Smooth muscle cell (in vitro differentiated cells): Measurements from ENCODE around the gene KLK15. TPM values are rescaled to one million over a fixed set of nuclear protein-coding genes. Genes with fewer than 3 reads are reported as not detected.

ENCODE experiments used
- DNase-seq: peaks from one replicate; lab custom pipeline; 2025; ENCODE audit not compliant: unreplicated experiment; lab: John Stamatoyannopoulos, UW
- H2AFZ ChIP-seq: fragments of 200-600 bp; sonication (generic); 2 replicates; pipeline ENCODE4 v1.6.0; 2016; ENCODE audit warnings: antibody characterized with exemption, low read depth, mild to moderate bottlenecking
- H3F3A ChIP-seq: fragments of 200-600 bp; sonication (generic); 2 replicates; pipeline ENCODE4 v1.6.0; 2017; ENCODE audit warnings: antibody characterized with exemption, low read depth
- H3K27ac ChIP-seq: fragments of 200-600 bp; sonication (generic); 2 replicates; pipeline ENCODE4 v1.5.1; 2016; ENCODE audit warnings: low read depth, mild to moderate bottlenecking
- H3K27me3 ChIP-seq: fragments of 200-600 bp; sonication (generic); 2 replicates; pipeline ENCODE4 v1.6.1; 2016; ENCODE audit warnings: low read depth, mild to moderate bottlenecking
- H3K36me3 ChIP-seq: fragments of 200-600 bp; sonication (generic); 2 replicates; pipeline ENCODE4 v1.5.1; 2016; ENCODE audit warnings: low read depth
- H3K4me1 ChIP-seq: fragments of 200-600 bp; sonication (generic); 2 replicates; pipeline ENCODE4 v1.5.1; 2016; ENCODE audit warnings: low read depth
- H3K4me2 ChIP-seq: fragments of 200-600 bp; sonication (generic); 2 replicates; pipeline ENCODE4 v1.6.0; 2016; ENCODE audit warnings: mild to moderate bottlenecking
- H3K4me3 ChIP-seq: fragments of 200-600 bp; sonication (generic); 2 replicates; pipeline ENCODE4 v1.5.1; 2016; ENCODE audit warnings: mild to moderate bottlenecking
- H3K79me2 ChIP-seq: fragments of 200-600 bp; sonication (generic); 2 replicates; pipeline ENCODE4 v1.6.0; 2016; ENCODE audit warnings: low read depth, mild to moderate bottlenecking
- H3K9ac ChIP-seq: fragments of 200-600 bp; sonication (generic); 2 replicates; pipeline ENCODE4 v1.6.0; 2016; ENCODE audit warnings: low read depth
- H3K9me3 ChIP-seq: fragments of 200-600 bp; sonication (generic); replicated peaks from 2 replicates; pipeline ENCODE4 v1.5.1; 2016; ENCODE audit warnings: low read depth
- H4K20me1 ChIP-seq: fragments of 200-600 bp; sonication (generic); 2 replicates; pipeline ENCODE4 v1.6.0; 2016; ENCODE audit warnings: low read depth
- CTCF ChIP-seq: fragments of 200-600 bp; sonication (generic); IDR thresholded peaks from 2 replicates; pipeline ENCODE4 v1.5.1; 2017; ENCODE audit warnings: borderline replicate concordance, mild to moderate bottlenecking, antibody characterized with exemption; ENCODE audit not compliant: insufficient read depth, poor library complexity, severe bottlenecking
- WGBS: methylation state at CpG from one replicate; pipeline ENCODE4 v1.1.7; 2016; ENCODE audit warnings: low lambda C conversion rate; 5-methylcytosine and 5-hydroxymethylcytosine counted together
- polyA plus RNA-seq: library from polyadenylated mRNA; unstranded; fragments of >200 nt; fragmentation: Nextera tagmentation; extraction: Ambion mirVana; gene quantifications from 2 replicates; pipeline ENCODE4 v1.2.1, GENCODE V29; 2016
- total RNA-seq: library from RNA; depleted of rRNA; stranded (reverse); fragments of >200 nt; gene quantifications from 2 replicates; pipeline ENCODE4 v1.2.3, GENCODE V29; 2014

Gene KLK15
- total and polyA plus RNA-seq, 2 experiments from 2014 or later, result not detected

- H3F3A ChIP-seq, result no peaks in the 10 kb centered on the region
- H3K36me3 ChIP-seq, result no peaks in the 10 kb centered on the region
- H3K4me1 ChIP-seq, result no peaks in the 10 kb centered on the region
- DNase-seq, result no peak
- TF ChIP-seq CTCF, result no peak
- 95% methylated on average over 13 of the region's 13 CpGs for whole genome bisulfite sequencing
- H3K9ac ChIP-seq, result no peak overlapping the region
- no peak overlapping the region for H3K27ac ChIP-seq
- no peaks in the 10 kb centered on the region for H3K9me3 ChIP-seq
- no peaks in the 10 kb centered on the region for H3K79me2 ChIP-seq
- no peak overlapping the region for H3K4me3 ChIP-seq
- H3K4me2 ChIP-seq, result no peak overlapping the region
- no peaks in the 10 kb centered on the region for H3K27me3 ChIP-seq
- H2AFZ ChIP-seq, result no peak overlapping the region
- H4K20me1 ChIP-seq, result peaks cover 22% of the 10 kb centered on the region
Observed at GRCh38 chr19:50792272-50793250, 40.8 kb downstream of the KLK15 start.

GRCh38 chr19:50791594-50792271 is 41.6 kb downstream of the KLK15 start:
- Histone ChIP-seq H3K4me1 (no peaks in the 10 kb centered on the region), H2AFZ (no peak overlapping the region), H3K9me3 (no peaks in the 10 kb centered on the region), H3K27me3 (no peaks in the 10 kb centered on the region), H3F3A (no peaks in the 10 kb centered on the region), H3K4me2 (no peak overlapping the region), H3K9ac (no peak overlapping the region), H3K27ac (no peak overlapping the region), H4K20me1 (peaks cover 13% of the 10 kb centered on the region), H3K36me3 (no peaks in the 10 kb centered on the region), H3K79me2 (no peaks in the 10 kb centered on the region), H3K4me3 (no peak overlapping the region)
- DNase-seq, result no peak
- WGBS, result 87% methylated on average over 42 of the region's 47 CpGs
- TF ChIP-seq CTCF, result no peak

GRCh38 chr19:50790922-50791467 is 42.4 kb downstream of the KLK15 start:
- H2AFZ ChIP-seq, result no peak overlapping the region
- H3K27me3 ChIP-seq, result no peaks in the 10 kb centered on the region
- H4K20me1 ChIP-seq, result peaks cover 7% of the 10 kb centered on the region
- H3K27ac ChIP-seq, result no peak overlapping the region
- no peak overlapping the region for H3K4me3 ChIP-seq
- H3K9me3 ChIP-seq, result no peaks in the 10 kb centered on the region
- no peaks in the 10 kb centered on the region for H3K79me2 ChIP-seq
- no peak overlapping the region for H3K4me2 ChIP-seq
- H3K4me1 ChIP-seq, result no peaks in the 10 kb centered on the region
- H3K9ac ChIP-seq, result no peak overlapping the region
- no peak for DNase-seq
- TF ChIP-seq CTCF, result no peak
- 92% methylated on average over 6 of the region's 6 CpGs for WGBS
- no peaks in the 10 kb centered on the region for H3K36me3 ChIP-seq
- H3F3A ChIP-seq, result no peaks in the 10 kb centered on the region
